ENCODE data around the gene OBP2B. TPM values are rescaled to one million over a fixed set of nuclear protein-coding genes. Genes with fewer than 3 reads are reported as not detected.
"Not testable (repeated sequence)": the region's sequence is repeated elsewhere in the genome, so short reads cannot be mapped to it uniquely, and the experiment has no call there.

Gene OBP2B
- total and polyA plus RNA-seq, 2 experiments from 2014 or later, result not detected

DNA sequence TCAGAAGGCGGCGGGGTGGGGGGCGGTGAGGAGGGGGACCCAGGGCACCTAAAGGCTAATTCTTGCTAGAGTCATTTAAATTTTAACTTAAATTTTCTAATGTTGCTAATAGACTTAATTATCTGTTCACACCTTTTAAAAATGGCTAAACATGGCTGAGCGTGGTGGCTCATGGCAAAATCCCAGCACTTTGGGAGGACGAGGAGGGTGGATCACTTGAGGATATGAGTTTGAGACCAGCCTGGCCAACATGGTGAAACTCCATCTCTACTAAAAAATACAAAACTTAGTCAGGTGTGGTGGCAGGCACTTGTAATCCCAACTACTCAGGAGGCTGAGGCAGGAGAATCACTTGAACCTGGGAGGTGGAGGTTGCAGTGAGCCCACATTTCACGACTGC, 42.2 kb upstream of the OBP2B start:
- not testable (repeated sequence) for H3K9me2 ChIP-seq (ENCODE audit: insufficient read depth); H3K36me3 Mint-ChIP-seq (ENCODE audit: low read depth)

GRCh38 chr9:133250741-133251170, 41.7 kb upstream of the OBP2B start:
- Histone ChIP-seq H3F3A (replicated peaks; ENCODE audit: low read depth) (no peaks in the 10 kb centered on the region), H2AFZ (no peak overlapping the region), H3K27ac (ENCODE audit: low read depth) (no peak overlapping the region), H3K9me2 (ENCODE audit: insufficient read depth) (no peaks in the 10 kb centered on the region), H3K4me3 (no peak overlapping the region), H3K4me1 (ENCODE audit: insufficient read depth) (no peaks in the 10 kb centered on the region; the same call in 1 of the 2 replicates), H4K20me1 (replicated peaks; ENCODE audit: insufficient read depth) (no peaks in the 10 kb centered on the region), H3K36me3 (ENCODE audit: insufficient read depth) (no peaks in the 10 kb centered on the region), H3K79me2 (replicated peaks; ENCODE audit: insufficient read depth) (no peaks in the 10 kb centered on the region), H3K4me2 (no peak overlapping the region), H3K27me3 (ENCODE audit: insufficient read depth) (no peaks in the 10 kb centered on the region)
- Mint-ChIP-seq H3K4me3 (no peak overlapping the region), H3K27ac (no peak overlapping the region), H3K9me3 (no peaks in the 10 kb centered on the region), H3K36me3 (ENCODE audit: low read depth) (no peaks in the 10 kb centered on the region), H3K4me1 (peaks cover 7% of the 10 kb centered on the region), H3K27me3 (ENCODE audit: insufficient read depth, low read depth, poor library complexity) (peaks cover 10% of the 10 kb centered on the region)
- DNase-seq (ENCODE audit: low spot score) (no peak), ATAC-seq (no peak)
- TF ChIP-seq NANOG (IDR thresholded peaks at IDR 0.05; ENCODE audit: borderline replicate concordance) (no peak), EZH2phosphoT487 (IDR thresholded peaks at IDR 0.05; ENCODE audit: unreplicated experiment) (no peak), CREB1 (CRISPR knock-in tag; IDR thresholded peaks at IDR 0.05; ENCODE audit: low read depth) (no peak), STAT1 (IDR thresholded peaks at IDR 0.05; ENCODE audit: unreplicated experiment) (no peak), JUNB (IDR thresholded peaks at IDR 0.05; ENCODE audit: unreplicated experiment) (no peak), ZNF331 (CRISPR knock-in tag; IDR thresholded peaks at IDR 0.05; ENCODE audit: low read depth) (no peak), POLR2AphosphoS5 (IDR thresholded peaks at IDR 0.05; ENCODE audit: low read depth) (no peak)
- TF ChIP-seq, protein P1, sequence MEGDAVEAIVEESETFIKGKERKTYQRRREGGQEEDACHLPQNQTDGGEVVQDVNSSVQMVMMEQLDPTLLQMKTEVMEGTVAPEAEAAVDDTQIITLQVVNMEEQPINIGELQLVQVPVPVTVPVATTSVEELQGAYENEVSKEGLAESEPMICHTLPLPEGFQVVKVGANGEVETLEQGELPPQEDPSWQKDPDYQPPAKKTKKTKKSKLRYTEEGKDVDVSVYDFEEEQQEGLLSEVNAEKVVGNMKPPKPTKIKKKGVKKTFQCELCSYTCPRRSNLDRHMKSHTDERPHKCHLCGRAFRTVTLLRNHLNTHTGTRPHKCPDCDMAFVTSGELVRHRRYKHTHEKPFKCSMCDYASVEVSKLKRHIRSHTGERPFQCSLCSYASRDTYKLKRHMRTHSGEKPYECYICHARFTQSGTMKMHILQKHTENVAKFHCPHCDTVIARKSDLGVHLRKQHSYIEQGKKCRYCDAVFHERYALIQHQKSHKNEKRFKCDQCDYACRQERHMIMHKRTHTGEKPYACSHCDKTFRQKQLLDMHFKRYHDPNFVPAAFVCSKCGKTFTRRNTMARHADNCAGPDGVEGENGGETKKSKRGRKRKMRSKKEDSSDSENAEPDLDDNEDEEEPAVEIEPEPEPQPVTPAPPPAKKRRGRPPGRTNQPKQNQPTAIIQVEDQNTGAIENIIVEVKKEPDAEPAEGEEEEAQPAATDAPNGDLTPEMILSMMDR (conservative IDR thresholded peaks at IDR 0.05; ENCODE audit: low read depth in 2 of 2), result no peak
- TF ChIP-seq, protein P2, sequence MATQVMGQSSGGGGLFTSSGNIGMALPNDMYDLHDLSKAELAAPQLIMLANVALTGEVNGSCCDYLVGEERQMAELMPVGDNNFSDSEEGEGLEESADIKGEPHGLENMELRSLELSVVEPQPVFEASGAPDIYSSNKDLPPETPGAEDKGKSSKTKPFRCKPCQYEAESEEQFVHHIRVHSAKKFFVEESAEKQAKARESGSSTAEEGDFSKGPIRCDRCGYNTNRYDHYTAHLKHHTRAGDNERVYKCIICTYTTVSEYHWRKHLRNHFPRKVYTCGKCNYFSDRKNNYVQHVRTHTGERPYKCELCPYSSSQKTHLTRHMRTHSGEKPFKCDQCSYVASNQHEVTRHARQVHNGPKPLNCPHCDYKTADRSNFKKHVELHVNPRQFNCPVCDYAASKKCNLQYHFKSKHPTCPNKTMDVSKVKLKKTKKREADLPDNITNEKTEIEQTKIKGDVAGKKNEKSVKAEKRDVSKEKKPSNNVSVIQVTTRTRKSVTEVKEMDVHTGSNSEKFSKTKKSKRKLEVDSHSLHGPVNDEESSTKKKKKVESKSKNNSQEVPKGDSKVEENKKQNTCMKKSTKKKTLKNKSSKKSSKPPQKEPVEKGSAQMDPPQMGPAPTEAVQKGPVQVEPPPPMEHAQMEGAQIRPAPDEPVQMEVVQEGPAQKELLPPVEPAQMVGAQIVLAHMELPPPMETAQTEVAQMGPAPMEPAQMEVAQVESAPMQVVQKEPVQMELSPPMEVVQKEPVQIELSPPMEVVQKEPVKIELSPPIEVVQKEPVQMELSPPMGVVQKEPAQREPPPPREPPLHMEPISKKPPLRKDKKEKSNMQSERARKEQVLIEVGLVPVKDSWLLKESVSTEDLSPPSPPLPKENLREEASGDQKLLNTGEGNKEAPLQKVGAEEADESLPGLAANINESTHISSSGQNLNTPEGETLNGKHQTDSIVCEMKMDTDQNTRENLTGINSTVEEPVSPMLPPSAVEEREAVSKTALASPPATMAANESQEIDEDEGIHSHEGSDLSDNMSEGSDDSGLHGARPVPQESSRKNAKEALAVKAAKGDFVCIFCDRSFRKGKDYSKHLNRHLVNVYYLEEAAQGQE (IDR thresholded peaks at IDR 0.05; ENCODE audit: unreplicated experiment), result no peak

More for the DNA sequence above, 42.2 kb upstream of the OBP2B start:
- H3K36me3 ChIP-seq (ENCODE audit: insufficient read depth); H3K4me2 ChIP-seq; H3K27ac Mint-ChIP-seq; H3K4me1 ChIP-seq (ENCODE audit: insufficient read depth); H2AFZ ChIP-seq; H3K27me3 Mint-ChIP-seq (ENCODE audit: insufficient read depth, low read depth, poor library complexity); H3F3A ChIP-seq (replicated peaks; ENCODE audit: low read depth); H3K9me3 Mint-ChIP-seq; H3K27ac ChIP-seq (ENCODE audit: low read depth); H3K4me3 ChIP-seq; H3K4me3 Mint-ChIP-seq; H3K4me1 Mint-ChIP-seq; H4K20me1 ChIP-seq (replicated peaks; ENCODE audit: insufficient read depth); ATAC-seq; H3K79me2 ChIP-seq (replicated peaks; ENCODE audit: insufficient read depth); DNase-seq (ENCODE audit: low spot score); H3K27me3 ChIP-seq (ENCODE audit: insufficient read depth): not testable (repeated sequence)

Data from GM23338 (cell line).